HepG2 (cell line): ENCODE measurements around the gene SRPK3. TPM values are rescaled to one million over a fixed set of nuclear protein-coding genes. Genes with fewer than 3 reads are reported as not detected.
A peak's percentile ranks its signal among the peaks of the same experiment; 100 is the strongest.

ENCODE experiments used
- ATAC-seq: fragments of 200-7000 bp; cut with Tn5 transposase; 3 replicates; pipeline ENCODE4 v1.9.1; 2020; ENCODE audit warnings: mild to moderate bottlenecking, moderate library complexity
- BruUV-seq: library from RNA; stranded (reverse); fragments of 400-500 nt; replicated peaks from 2 replicates; lab custom pipeline; 2021; lab: Mats Ljungman, UMichigan
- CTCF ChIA-PET: fragments of 300-600 bp; formaldehyde crosslinking; extraction: SDS; loops from one replicate; lab custom pipeline; 2021; ENCODE audit warnings: low total read pairs, inconsistent platforms, low intra/inter-chr PET ratio; lab: Yijun Ruan, JAX
- POLR2A ChIA-PET: fragments of 350-600 bp; sonication (Branson Sonifier 250); formaldehyde crosslinking; loops from one replicate; lab custom pipeline; 2020; ENCODE audit warnings: antibody characterized with exemption, inconsistent platforms; lab: Yijun Ruan, JAX
- DNase-seq: peaks from one replicate; pipeline ENCODE4 v3.0.0-alpha.2; 2015; ENCODE audit warnings: low spot score
- FAIRE-seq: peaks from 3 replicates; lab custom pipeline; 2011; peaks lifted over from hg19 to GRCh38; lab: Jason Lieb, UNC
- H2AFZ ChIP-seq: one replicate; pipeline ENCODE4 v1.6.1; 2011; ENCODE audit warnings: low read length, inconsistent platforms
- H3K27ac ChIP-seq: fragments of 300-600 bp; 3 replicates; pipeline ENCODE4 v1.8.0; 2011; ENCODE audit warnings: mixed run types, mild to moderate bottlenecking, mixed read lengths, low read length, inconsistent platforms; ENCODE audit not compliant: insufficient read depth; ENCODE audit errors: extremely low read length
- H3K27me3 ChIP-seq, 2 experiments: fragments of 200-600 bp in 1 of 2; 2 replicates in 1 of 2; 3 replicates in 1 of 2; pipeline versions ENCODE4 v1.6.0 to v1.8.0; 2011; ENCODE audit warnings: low read length in 2 of 2, mild to moderate bottlenecking in 2 of 2, moderate library complexity in 2 of 2, inconsistent platforms in 1 of 2; ENCODE audit not compliant: insufficient read depth in 2 of 2, control insufficient read depth in 1 of 2
- H3K36me3 ChIP-seq, 2 experiments: fragments of 200-600 bp in 1 of 2; replicated peaks in 1 of 2; 2 replicates in 1 of 2; 3 replicates in 1 of 2; pipeline versions ENCODE4 v1.5.1 to v1.8.0; 2011; ENCODE audit warnings: low read length in 2 of 2, inconsistent platforms in 1 of 2; ENCODE audit not compliant: insufficient read depth in 2 of 2, control insufficient read depth in 1 of 2
- H3K4me1 ChIP-seq: 2 replicates; pipeline ENCODE4 v1.5.1; 2012; ENCODE audit warnings: low read length, inconsistent platforms; ENCODE audit not compliant: insufficient read depth
- H3K4me2 ChIP-seq: 2 replicates; pipeline ENCODE4 v1.6.0; 2011; ENCODE audit warnings: low read depth, low read length, inconsistent platforms
- H3K4me3 ChIP-seq, 3 experiments: fragments of 200-600 bp in 1 of 3; sonication (generic), shearing (Covaris generic) in 1 of 3; replicated peaks in 1 of 3; 2 replicates each; pipeline ENCODE4 v1.5.1; 2011 to 2016; ENCODE audit warnings: low read length in 3 of 3, inconsistent platforms in 2 of 3, low read depth in 2 of 3, mild to moderate bottlenecking in 2 of 3, control low read depth in 1 of 3, mixed read lengths in 1 of 3; ENCODE audit not compliant: insufficient read depth in 1 of 3
- H3K79me2 ChIP-seq: one replicate; pipeline ENCODE4 v1.6.1; 2011; ENCODE audit warnings: low read length, inconsistent platforms; ENCODE audit not compliant: insufficient read depth
- H3K9ac ChIP-seq: 2 replicates; pipeline ENCODE4 v1.6.0; 2011; ENCODE audit warnings: mild to moderate bottlenecking, low read depth, low read length, inconsistent platforms; ENCODE audit not compliant: insufficient read depth
- H3K9me3 ChIP-seq: 2 replicates; pipeline ENCODE4 v1.5.1; 2012; ENCODE audit warnings: mild to moderate bottlenecking, low read length
- H4K20me1 ChIP-seq: 2 replicates; pipeline ENCODE4 v1.6.0; 2011; ENCODE audit warnings: inconsistent platforms, mild to moderate bottlenecking, low read length, moderate library complexity; ENCODE audit not compliant: insufficient read depth
- ATF1 ChIP-seq: IDR thresholded peaks from 2 replicates; pipeline ENCODE4 v1.6.1; 2016; ENCODE audit warnings: mild to moderate bottlenecking, control low read depth
- HIC2 ChIP-seq: sonication (generic); formaldehyde crosslinking; IDR thresholded peaks from 2 replicates; pipeline ENCODE4 v1.9.0; 2022; ENCODE audit warnings: low read depth, missing genetic modification reagents
- MYC ChIP-seq: sonication (generic); formaldehyde crosslinking; IDR thresholded peaks from 2 replicates; pipeline ENCODE4 v1.9.0; 2021; ENCODE audit warnings: missing genetic modification reagents, borderline replicate concordance
- PATZ1 ChIP-seq: sonication (generic); formaldehyde crosslinking; IDR thresholded peaks from 2 replicates; pipeline ENCODE4 v1.4.0; 2020; ENCODE audit warnings: missing genetic modification reagents
- SAP130 ChIP-seq: IDR thresholded peaks from 2 replicates; pipeline ENCODE4 v1.6.1; 2016; ENCODE audit warnings: low read depth
- SOX6 ChIP-seq, 2 experiments: fragments of 450-650 bp in 1 of 2; sonication (generic) in 1 of 2; formaldehyde crosslinking in 1 of 2; IDR thresholded peaks; 2 replicates each; pipeline versions ENCODE4 v1.4.0 to v1.6.1; 2017 to 2020; ENCODE audit warnings: antibody characterized with exemption in 1 of 2, mild to moderate bottlenecking in 1 of 2, missing genetic modification reagents in 1 of 2
- TBX2 ChIP-seq: sonication (generic); formaldehyde crosslinking; IDR thresholded peaks from 2 replicates; pipeline ENCODE4 v1.5.0; 2020; ENCODE audit warnings: missing genetic modification reagents, mild to moderate bottlenecking, borderline replicate concordance
- TFAP4 ChIP-seq: sonication (generic); IDR thresholded peaks from 2 replicates; pipeline ENCODE4 v1.6.1; 2016; ENCODE audit warnings: low read depth, borderline replicate concordance
- UBTF ChIP-seq: sonication (generic); formaldehyde crosslinking; IDR thresholded peaks from 2 replicates; pipeline ENCODE4 v1.4.0; 2020; ENCODE audit warnings: mild to moderate bottlenecking, missing genetic modification reagents
- ZNF496 ChIP-seq: sonication (generic); formaldehyde crosslinking; IDR thresholded peaks from 2 replicates; pipeline ENCODE4 v1.8.1; 2023; ENCODE audit warnings: mild to moderate bottlenecking, moderate library complexity, missing genetic modification reagents; ENCODE audit not compliant: insufficient replicate concordance
- ZNF513 ChIP-seq: sonication (generic); formaldehyde crosslinking; conservative IDR thresholded peaks from 2 replicates; pipeline ENCODE4 v1.5.0; 2020; ENCODE audit warnings: missing genetic modification reagents
- ZSCAN22 ChIP-seq: sonication (generic); formaldehyde crosslinking; IDR thresholded peaks from 2 replicates; pipeline ENCODE4 v1.4.0; 2020; ENCODE audit warnings: mild to moderate bottlenecking, missing genetic modification reagents
- WGBS: methylation state at CpG from one replicate; pipeline ENCODE4 v1.1.6; 2017; ENCODE audit warnings: low lambda C conversion rate; 5-methylcytosine and 5-hydroxymethylcytosine counted together
- in situ Hi-C: cut with HindIII; loops from 2 replicates; pipeline ENCODE4 v1.10.0; 2017; ENCODE audit warnings: low pct_unique_long_range_greater_than_20kb; ENCODE audit not compliant: extremely low pct_ligation_motif_present
- intact Hi-C: fragments of 100-400 bp; cut with micrococcal nuclease; formaldehyde crosslinking; loops from one replicate; pipeline ENCODE4 v1.10.0; 2022; ENCODE audit not compliant: unreplicated experiment
- polyA plus RNA-seq, 8 experiments: library from polyadenylated mRNA; depleted of rRNA in 3 of 8; stranded (reverse) in 7 of 8; unstranded in 1 of 8; fragments of >200 nt; fragmentation: Illumina TruSeq in 4 of 8; extraction: Trizol in 4 of 8; gene quantifications; 2 replicates each; pipeline versions ENCODE4 v1.2.1 to v1.2.3, GENCODE V29; 2011 to 2016; ENCODE audit warnings: low read depth in 4 of 8, missing spikeins in 1 of 8, mixed read lengths in 1 of 8; ENCODE audit not compliant: insufficient read depth in 1 of 8
- total RNA-seq, 5 experiments: library from RNA; depleted of rRNA; stranded (reverse); fragments of >200 nt; fragmentation: Illumina TruSeq; extraction: Trizol; gene quantifications; 2 replicates each; pipeline ENCODE4 v1.2.3, GENCODE V29; 2016; ENCODE audit warnings: low read depth in 1 of 5

The SRPK3 gene
- total and polyA plus RNA-seq, 2 of the 13 experiments (the other 11 are each of a cell fraction or from before 2014, with no cell fraction given), result 0.22 to 0.30 TPM

- Histone ChIP-seq H3K4me2 (peak overlapping the region; percentile 78), H3K79me2 (no peaks in the 10 kb centered on the region), H3K27me3 (no peaks in the 10 kb centered on the region), H3K27ac (peak overlapping the region; percentile 13), H3K4me3 (peak overlapping the region; percentile 45 to 66 (median 53); a peak in 5 of 6 replicates), H2AFZ (no peak overlapping the region), H3K9ac (peak overlapping the region; percentile 54), H3K36me3 (no peaks in the 10 kb centered on the region), H3K4me1 (peaks cover 37% of the 10 kb centered on the region), H3K9me3 (no peaks in the 10 kb centered on the region), H4K20me1 (no peaks in the 10 kb centered on the region)
- DNase-seq (peak; percentile 33), ATAC-seq (peak; percentile 52), FAIRE-seq (no peak)
- ChIA-PET POLR2A (interaction anchor here (0.8 to 2.5 kb wide), 8 partner anchors 29 to 201 kb away, joined by 3 to 12 read pairs (median 4); partner anchors contain the start of genes IDH3G, SLC6A8 and SSR4), CTCF (no interaction called here)
- no TSS peak for BruUV-seq
- intact Hi-C loops (loop anchor here (2.0 to 10.0 kb wide), 2 partner anchors 17 to 179 kb away; partner anchors contain the start of gene RENBP), in situ Hi-C loops (no loop called here)
- no CpG with 5 or more reads among the region's 27 CpGs for WGBS
- TF ChIP-seq ATF1 (CRISPR knock-in tag) (no peak), ZNF513 (CRISPR knock-in tag) (no peak), UBTF (peak; percentile 3; the same call in 1 of the 2 replicates), TBX2 (CRISPR knock-in tag) (no peak), TFAP4 (peak; percentile 95), SOX6 (IDR thresholded peaks at IDR 0.05) (no peak), SOX6 (CRISPR knock-in tag; IDR thresholded peaks at IDR 0.05) (peak; percentile 25; the same call in 1 of the 2 replicates), PATZ1 (CRISPR knock-in tag) (peak; percentile 85), MYC (no peak), ZNF496 (no peak), SAP130 (CRISPR knock-in tag) (peak; percentile 49), ZSCAN22 (CRISPR knock-in tag) (no peak), HIC2 (CRISPR knock-in tag) (peak; percentile 76; the same call in 1 of the 2 replicates)
Measured at GRCh38 chrX:153765138-153766079, 15.4 kb upstream of the SRPK3 start.
